SK-N-SH treated with all-trans-retinoic acid at 6 μM for 48 hours (cell line): Measurements from ENCODE around the gene MRPL41.
"Not testable (repeated sequence)": the region's sequence is repeated elsewhere in the genome, so short reads cannot be mapped to it uniquely, and the experiment has no call there.

Experiments used
- ATAC-seq: fragments of 200-7000 bp; cut with Tn5 transposase; 3 replicates; pipeline ENCODE4 v1.9.1; 2020; ENCODE audit warnings: mild to moderate bottlenecking, moderate library complexity
- ARNTL ChIP-seq: fragments of 450-650 bp; formaldehyde crosslinking; IDR thresholded peaks from 2 replicates; pipeline ENCODE4 v1.5.0; 2020; ENCODE audit warnings: low read depth, mild to moderate bottlenecking, moderate library complexity, borderline replicate concordance
- BACH2 ChIP-seq: fragments of 250-450 bp; sonication (Bioruptor Pico); IDR thresholded peaks from 2 replicates; pipeline ENCODE4 v1.9.0; 2021; ENCODE audit warnings: mild to moderate bottlenecking, borderline replicate concordance
- CSDC2 ChIP-seq: fragments of 250-450 bp; sonication (Bioruptor Pico); IDR thresholded peaks from 2 replicates; pipeline ENCODE4 v1.5.0; 2020; ENCODE audit warnings: mild to moderate bottlenecking, moderate library complexity
- GLIS3 ChIP-seq: fragments of 250-450 bp; sonication (Bioruptor Pico); IDR thresholded peaks from 2 replicates; pipeline ENCODE4 v1.5.0; 2020; ENCODE audit warnings: mild to moderate bottlenecking, moderate library complexity
- ISL1 ChIP-seq: fragments of 250-450 bp; sonication (Bioruptor Pico); IDR thresholded peaks from 2 replicates; pipeline ENCODE4 v2.1.2; 2022; ENCODE audit warnings: mild to moderate bottlenecking, moderate library complexity
- OSR1 ChIP-seq: fragments of 250-450 bp; sonication (Bioruptor Pico); IDR thresholded peaks from 2 replicates; pipeline ENCODE4 v1.8.0; 2022; ENCODE audit warnings: moderate library complexity, mild to moderate bottlenecking, inconsistent platforms
- RARB ChIP-seq: fragments of 250-450 bp; sonication (Bioruptor Pico); IDR thresholded peaks from 2 replicates; pipeline ENCODE4 v1.8.0; 2021; ENCODE audit warnings: mild to moderate bottlenecking, moderate library complexity
- SNAI2 ChIP-seq: fragments of 250-450 bp; sonication (Bioruptor Pico); IDR thresholded peaks from 2 replicates; pipeline ENCODE4 v1.5.0; 2020; ENCODE audit warnings: mild to moderate bottlenecking, moderate library complexity
- TCF4 ChIP-seq: fragments of 250-450 bp; sonication (Bioruptor Pico); IDR thresholded peaks from 2 replicates; pipeline ENCODE4 v1.8.0; 2021; ENCODE audit warnings: mild to moderate bottlenecking, moderate library complexity, borderline replicate concordance
- TOX ChIP-seq: fragments of 250-450 bp; sonication (Bioruptor Pico); IDR thresholded peaks from 2 replicates; pipeline ENCODE4 v1.8.0; 2021; ENCODE audit warnings: mild to moderate bottlenecking, moderate library complexity, borderline replicate concordance
- ZC3H10 ChIP-seq: fragments of 250-450 bp; sonication (Bioruptor Pico); IDR thresholded peaks from 2 replicates; pipeline ENCODE4 v1.5.1; 2021; ENCODE audit warnings: mild to moderate bottlenecking, moderate library complexity
- ZFP3 ChIP-seq: fragments of 250-450 bp; sonication (Bioruptor Pico); IDR thresholded peaks from 2 replicates; pipeline ENCODE4 v1.5.0; 2020; ENCODE audit warnings: mild to moderate bottlenecking, moderate library complexity
- ZFP30 ChIP-seq: fragments of 450-650 bp; formaldehyde crosslinking; IDR thresholded peaks from 2 replicates; pipeline ENCODE4 v1.5.0; 2022; ENCODE audit warnings: mild to moderate bottlenecking, moderate library complexity
- ZNF8 ChIP-seq: fragments of 450-650 bp; formaldehyde crosslinking; IDR thresholded peaks from 2 replicates; pipeline ENCODE4 v1.5.0; 2020; ENCODE audit warnings: mild to moderate bottlenecking, moderate library complexity
- TF ChIP-seq, protein P1 (sequence below): fragments of 250-450 bp; sonication (Bioruptor Pico); IDR thresholded peaks from 2 replicates; pipeline ENCODE4 v1.8.0; 2021; ENCODE audit warnings: low read depth, mild to moderate bottlenecking, moderate library complexity, borderline replicate concordance
- TF ChIP-seq, protein P2 (sequence below): fragments of 250-450 bp; sonication (Bioruptor Pico); IDR thresholded peaks from 2 replicates; pipeline ENCODE4 v1.5.1; 2020; ENCODE audit warnings: low read depth, mild to moderate bottlenecking, moderate library complexity
- TF ChIP-seq, protein P3 (sequence below): fragments of 250-450 bp; sonication (Bioruptor Pico); IDR thresholded peaks from 2 replicates; pipeline ENCODE4 v1.8.0; 2020; ENCODE audit warnings: mild to moderate bottlenecking, moderate library complexity, borderline replicate concordance
- TF ChIP-seq, protein P4 (sequence below): fragments of 250-450 bp; sonication (Bioruptor Pico); IDR thresholded peaks from 2 replicates; pipeline ENCODE4 v1.5.0; 2020; ENCODE audit warnings: mild to moderate bottlenecking, moderate library complexity

MRPL41 gene

DNA sequence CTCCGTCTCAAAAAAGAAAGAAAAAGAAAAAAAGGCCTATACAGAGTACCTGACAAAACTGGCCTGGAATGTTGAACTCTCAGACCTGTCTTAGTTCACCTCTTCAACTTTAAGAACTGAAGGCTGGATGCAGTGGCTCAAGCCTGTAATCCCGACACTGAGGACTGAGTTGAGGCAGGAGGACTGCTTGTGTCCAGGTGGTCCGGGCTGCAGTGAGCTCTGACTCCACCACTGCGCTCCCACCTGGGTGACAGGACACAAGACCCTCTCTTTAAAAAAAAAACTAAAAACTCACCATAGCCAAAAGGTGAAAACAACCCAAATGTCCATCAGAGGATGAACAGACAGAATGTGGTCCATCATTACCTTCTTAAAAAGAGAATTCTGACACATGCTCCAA lies 6.4 kb downstream of the MRPL41 start:
- no peak for ATAC-seq
- TF ChIP-seq, protein P1, sequence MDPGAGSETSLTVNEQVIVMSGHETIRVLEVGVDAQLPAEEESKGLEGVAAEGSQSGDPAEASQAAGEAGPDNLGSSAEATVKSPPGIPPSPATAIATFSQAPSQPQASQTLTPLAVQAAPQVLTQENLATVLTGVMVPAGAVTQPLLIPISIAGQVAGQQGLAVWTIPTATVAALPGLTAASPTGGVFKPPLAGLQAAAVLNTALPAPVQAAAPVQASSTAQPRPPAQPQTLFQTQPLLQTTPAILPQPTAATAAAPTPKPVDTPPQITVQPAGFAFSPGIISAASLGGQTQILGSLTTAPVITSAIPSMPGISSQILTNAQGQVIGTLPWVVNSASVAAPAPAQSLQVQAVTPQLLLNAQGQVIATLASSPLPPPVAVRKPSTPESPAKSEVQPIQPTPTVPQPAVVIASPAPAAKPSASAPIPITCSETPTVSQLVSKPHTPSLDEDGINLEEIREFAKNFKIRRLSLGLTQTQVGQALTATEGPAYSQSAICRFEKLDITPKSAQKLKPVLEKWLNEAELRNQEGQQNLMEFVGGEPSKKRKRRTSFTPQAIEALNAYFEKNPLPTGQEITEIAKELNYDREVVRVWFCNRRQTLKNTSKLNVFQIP, result no peak
- TF ChIP-seq TOX (CRISPR knock-in tag), result no peak
- TF ChIP-seq TCF4 (CRISPR knock-in tag), result no peak
- TF ChIP-seq CSDC2 (CRISPR knock-in tag), result no peak
- TF ChIP-seq ZFP30 (CRISPR knock-in tag), result no peak
- TF ChIP-seq, protein P2, sequence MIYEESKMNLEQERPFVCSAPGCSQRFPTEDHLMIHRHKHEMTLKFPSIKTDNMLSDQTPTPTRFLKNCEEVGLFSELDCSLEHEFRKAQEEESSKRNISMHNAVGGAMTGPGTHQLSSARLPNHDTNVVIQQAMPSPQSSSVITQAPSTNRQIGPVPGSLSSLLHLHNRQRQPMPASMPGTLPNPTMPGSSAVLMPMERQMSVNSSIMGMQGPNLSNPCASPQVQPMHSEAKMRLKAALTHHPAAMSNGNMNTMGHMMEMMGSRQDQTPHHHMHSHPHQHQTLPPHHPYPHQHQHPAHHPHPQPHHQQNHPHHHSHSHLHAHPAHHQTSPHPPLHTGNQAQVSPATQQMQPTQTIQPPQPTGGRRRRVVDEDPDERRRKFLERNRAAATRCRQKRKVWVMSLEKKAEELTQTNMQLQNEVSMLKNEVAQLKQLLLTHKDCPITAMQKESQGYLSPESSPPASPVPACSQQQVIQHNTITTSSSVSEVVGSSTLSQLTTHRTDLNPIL (CRISPR knock-in tag), result no peak
- no peak for TF ChIP-seq ISL1 (CRISPR knock-in tag)
- TF ChIP-seq, all 23 proteins: peak for 0

DNA sequence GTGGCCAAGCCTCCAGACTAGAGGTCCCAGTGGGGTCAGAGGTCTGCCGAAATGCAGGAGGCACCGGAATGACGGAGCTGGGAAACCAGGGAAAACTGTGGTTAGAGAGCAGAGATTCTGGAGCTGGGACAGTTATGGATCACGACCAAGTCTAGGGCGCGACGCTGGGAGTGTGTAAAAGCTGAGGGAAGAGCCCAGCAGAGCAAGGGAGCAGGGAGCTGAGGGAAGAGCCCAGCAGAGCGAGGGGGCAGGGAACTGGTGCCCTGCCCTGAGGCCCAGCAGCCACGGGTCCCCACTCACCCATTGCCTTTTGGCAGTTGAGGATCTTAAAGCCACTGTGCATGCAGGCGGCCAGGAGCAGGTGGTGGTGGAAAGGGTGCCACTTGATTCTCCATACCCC lies 12.5 kb downstream of the MRPL41 start:
- no peak; the same call in 2 of the 3 replicates for ATAC-seq
- TF ChIP-seq RARB, result no peak
- TF ChIP-seq CSDC2 (CRISPR knock-in tag), result no peak
- no peak for TF ChIP-seq ARNTL (CRISPR knock-in tag)
- TF ChIP-seq, protein P1, result no peak
- no peak for TF ChIP-seq SNAI2 (CRISPR knock-in tag)
- TF ChIP-seq, protein P3, sequence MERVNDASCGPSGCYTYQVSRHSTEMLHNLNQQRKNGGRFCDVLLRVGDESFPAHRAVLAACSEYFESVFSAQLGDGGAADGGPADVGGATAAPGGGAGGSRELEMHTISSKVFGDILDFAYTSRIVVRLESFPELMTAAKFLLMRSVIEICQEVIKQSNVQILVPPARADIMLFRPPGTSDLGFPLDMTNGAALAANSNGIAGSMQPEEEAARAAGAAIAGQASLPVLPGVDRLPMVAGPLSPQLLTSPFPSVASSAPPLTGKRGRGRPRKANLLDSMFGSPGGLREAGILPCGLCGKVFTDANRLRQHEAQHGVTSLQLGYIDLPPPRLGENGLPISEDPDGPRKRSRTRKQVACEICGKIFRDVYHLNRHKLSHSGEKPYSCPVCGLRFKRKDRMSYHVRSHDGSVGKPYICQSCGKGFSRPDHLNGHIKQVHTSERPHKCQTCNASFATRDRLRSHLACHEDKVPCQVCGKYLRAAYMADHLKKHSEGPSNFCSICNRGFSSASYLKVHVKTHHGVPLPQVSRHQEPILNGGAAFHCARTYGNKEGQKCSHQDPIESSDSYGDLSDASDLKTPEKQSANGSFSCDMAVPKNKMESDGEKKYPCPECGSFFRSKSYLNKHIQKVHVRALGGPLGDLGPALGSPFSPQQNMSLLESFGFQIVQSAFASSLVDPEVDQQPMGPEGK (CRISPR knock-in tag), result no peak
- no peak for TF ChIP-seq ISL1 (CRISPR knock-in tag)
- no peak for TF ChIP-seq TCF4 (CRISPR knock-in tag)
- TF ChIP-seq, protein P4, sequence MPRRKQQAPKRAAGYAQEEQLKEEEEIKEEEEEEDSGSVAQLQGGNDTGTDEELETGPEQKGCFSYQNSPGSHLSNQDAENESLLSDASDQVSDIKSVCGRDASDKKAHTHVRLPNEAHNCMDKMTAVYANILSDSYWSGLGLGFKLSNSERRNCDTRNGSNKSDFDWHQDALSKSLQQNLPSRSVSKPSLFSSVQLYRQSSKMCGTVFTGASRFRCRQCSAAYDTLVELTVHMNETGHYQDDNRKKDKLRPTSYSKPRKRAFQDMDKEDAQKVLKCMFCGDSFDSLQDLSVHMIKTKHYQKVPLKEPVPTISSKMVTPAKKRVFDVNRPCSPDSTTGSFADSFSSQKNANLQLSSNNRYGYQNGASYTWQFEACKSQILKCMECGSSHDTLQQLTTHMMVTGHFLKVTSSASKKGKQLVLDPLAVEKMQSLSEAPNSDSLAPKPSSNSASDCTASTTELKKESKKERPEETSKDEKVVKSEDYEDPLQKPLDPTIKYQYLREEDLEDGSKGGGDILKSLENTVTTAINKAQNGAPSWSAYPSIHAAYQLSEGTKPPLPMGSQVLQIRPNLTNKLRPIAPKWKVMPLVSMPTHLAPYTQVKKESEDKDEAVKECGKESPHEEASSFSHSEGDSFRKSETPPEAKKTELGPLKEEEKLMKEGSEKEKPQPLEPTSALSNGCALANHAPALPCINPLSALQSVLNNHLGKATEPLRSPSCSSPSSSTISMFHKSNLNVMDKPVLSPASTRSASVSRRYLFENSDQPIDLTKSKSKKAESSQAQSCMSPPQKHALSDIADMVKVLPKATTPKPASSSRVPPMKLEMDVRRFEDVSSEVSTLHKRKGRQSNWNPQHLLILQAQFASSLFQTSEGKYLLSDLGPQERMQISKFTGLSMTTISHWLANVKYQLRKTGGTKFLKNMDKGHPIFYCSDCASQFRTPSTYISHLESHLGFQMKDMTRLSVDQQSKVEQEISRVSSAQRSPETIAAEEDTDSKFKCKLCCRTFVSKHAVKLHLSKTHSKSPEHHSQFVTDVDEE (CRISPR knock-in tag), result no peak
- TF ChIP-seq, all 23 proteins: peak for 0

DNA sequence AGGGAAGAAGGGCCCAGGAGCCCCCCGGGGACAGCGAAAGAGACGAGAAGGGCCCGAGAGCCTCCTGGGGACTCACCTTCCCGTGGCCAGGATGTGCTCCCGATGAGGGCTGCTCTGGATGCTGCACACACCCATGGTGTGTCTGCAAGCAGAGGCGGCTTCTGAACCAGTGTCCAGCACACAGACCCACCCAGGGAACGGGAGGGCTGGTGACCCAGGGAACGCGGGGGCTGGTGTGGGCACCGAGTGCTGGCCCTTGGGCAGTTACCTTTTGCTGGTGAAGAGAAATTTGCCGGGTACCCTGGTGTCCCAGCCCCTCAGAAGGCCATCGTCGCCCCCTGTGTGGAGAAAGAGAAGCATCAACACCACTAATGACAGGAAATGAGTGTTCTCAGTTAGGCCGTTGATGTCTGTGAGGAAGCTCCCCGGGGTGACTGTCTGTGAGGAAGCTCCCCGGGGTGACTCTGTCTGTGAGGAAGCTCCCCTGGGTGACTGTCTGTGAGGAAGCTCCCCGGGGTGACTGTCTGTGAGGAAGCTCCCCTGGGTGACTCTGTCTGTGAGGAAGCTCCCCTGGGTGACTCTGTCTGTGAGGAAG lies 13.2 kb downstream of the MRPL41 start:
- TF ChIP-seq ZNF8 (CRISPR knock-in tag), result no peak
- no peak; the same call in 2 of the 3 replicates for ATAC-seq

DNA sequence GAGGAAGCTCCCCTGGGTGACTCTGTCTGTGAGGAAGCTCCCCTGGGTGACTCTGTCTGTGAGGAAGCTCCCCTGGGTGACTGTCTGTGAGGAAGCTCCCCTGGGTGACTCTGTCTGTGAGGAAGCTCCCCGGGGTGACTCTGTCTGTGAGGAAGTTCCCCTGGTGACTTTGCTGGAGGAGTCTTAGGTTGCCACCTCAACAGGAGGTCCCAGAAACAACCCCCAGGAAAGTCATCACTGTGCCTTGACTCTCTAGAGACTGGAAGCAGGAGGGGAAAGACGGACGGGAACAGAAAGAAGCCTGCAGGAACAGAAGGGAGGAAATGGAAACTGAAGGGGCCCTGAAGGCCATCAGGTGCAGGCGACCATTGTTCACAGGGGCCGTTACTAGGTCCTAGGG lies 16.8 kb downstream of the MRPL41 start:
- ATAC-seq, result not testable (repeated sequence)

DNA sequence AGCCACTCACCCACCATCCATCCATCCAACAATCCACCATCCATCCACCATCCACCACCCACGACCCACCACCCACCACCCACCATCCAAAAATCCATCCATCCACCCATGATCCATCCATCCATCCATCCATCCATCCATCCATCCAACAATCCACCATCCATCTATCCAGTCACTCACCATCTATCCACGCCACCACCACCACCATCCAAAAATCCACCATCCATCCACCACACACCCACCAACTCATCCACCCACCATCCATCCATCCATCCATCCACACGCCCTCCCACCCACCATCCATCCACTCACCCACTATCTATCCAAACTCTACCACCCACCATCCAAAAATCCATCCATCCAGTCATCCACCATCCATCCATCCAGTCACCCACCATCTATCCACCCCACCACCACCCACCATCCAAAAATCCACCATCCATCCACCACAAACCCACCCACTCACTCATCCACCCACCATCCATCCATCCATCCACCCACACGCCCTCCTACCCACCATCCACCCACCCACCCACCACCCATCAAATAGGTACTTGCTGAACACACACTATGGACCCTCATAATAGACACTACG lies 18.0 kb downstream of the MRPL41 start:
- ATAC-seq, result no peak
- TF ChIP-seq ZC3H10 (CRISPR knock-in tag), result no peak
- TF ChIP-seq GLIS3 (CRISPR knock-in tag), result no peak
- no peak for TF ChIP-seq ZNF8 (CRISPR knock-in tag)
- TF ChIP-seq, protein P3 (CRISPR knock-in tag), result no peak
- TF ChIP-seq OSR1 (CRISPR knock-in tag), result no peak
- TF ChIP-seq BACH2 (CRISPR knock-in tag), result no peak
- no peak for TF ChIP-seq ZFP30 (CRISPR knock-in tag)
- TF ChIP-seq SNAI2 (CRISPR knock-in tag), result no peak
- no peak for TF ChIP-seq ISL1 (CRISPR knock-in tag)
- TF ChIP-seq ZFP3 (CRISPR knock-in tag), result no peak
